HG03066 (cell line): ENCODE measurements around the gene NR0B2.
"Not testable (repeated sequence)": the region's sequence is repeated elsewhere in the genome, so short reads cannot be mapped to it uniquely, and the experiment has no call there.

ENCODE experiments used
- ATAC-seq: cut with Tn5 transposase; IDR thresholded peaks from one replicate; pipeline ENCODE4 v1.9.1; 2021; ENCODE audit warnings: low read depth; ENCODE audit not compliant: unreplicated experiment

Gene NR0B2

GRCh38 chr1:26894263-26894662 is 19.5 kb downstream of the NR0B2 start:
- ATAC-seq: no peak

- peak; percentile 23 for ATAC-seq
These were observed 23.3 kb downstream of the NR0B2 start for GRCh38 chr1:26890467-26890796.

GRCh38 chr1:26889551-26890466 is 24.0 kb downstream of the NR0B2 start, which contains the start of gene GPN2:
Gene GPN2 (minus strand): TSS chr1:26890283. CDS start chr1:26890096, 187 bp downstream.
- ATAC-seq: peak; percentile 92

GRCh38 chr1:26888231-26888630 is 25.5 kb downstream of the NR0B2 start:
- ATAC-seq: no peak

- ATAC-seq: no peak
These were observed 26.6 kb downstream of the NR0B2 start for GRCh38 chr1:26887125-26887524.

- ATAC-seq: no peak
These were observed 30.9 kb downstream of the NR0B2 start for GRCh38 chr1:26882696-26883463.

GRCh38 chr1:26881611-26882010 is 32.2 kb downstream of the NR0B2 start:
- ATAC-seq: not testable (repeated sequence)

- no peak for ATAC-seq
These were observed 34.0 kb downstream of the NR0B2 start for GRCh38 chr1:26879793-26880192.

- ATAC-seq: no peak
These were observed 36.4 kb downstream of the NR0B2 start for GRCh38 chr1:26877326-26877725.

- no peak for ATAC-seq
These were observed 38.9 kb downstream of the NR0B2 start for GRCh38 chr1:26874896-26875295.

GRCh38 chr1:26873097-26873496 is 40.7 kb downstream of the NR0B2 start:
- ATAC-seq: not testable (repeated sequence)

- ATAC-seq: peak; percentile 91
These were observed 48.9 kb downstream of the NR0B2 start for GRCh38 chr1:26864610-26865480.

GRCh38 chr1:26863685-26864077 is 50.1 kb downstream of the NR0B2 start:
- ATAC-seq: no peak

- ATAC-seq: no peak
These were observed 50.7 kb downstream of the NR0B2 start, which contains the start of gene SFN for GRCh38 chr1:26862781-26863684. Gene SFN (plus strand): TSS chr1:26863149. CDS start chr1:26863213, 64 bp downstream.

GRCh38 chr1:26861889-26862378 is 51.8 kb downstream of the NR0B2 start:
- ATAC-seq: no peak
